CD4-positive, alpha-beta T cell treated with Interleukin-15 for 1 hour (primary cell): ENCODE results near the gene CHD9.
"Not testable (repeated sequence)": the region's sequence is repeated elsewhere in the genome, so short reads cannot be mapped to it uniquely, and the experiment has no call there.

Experiments used
- DNase-seq: peaks from one replicate; pipeline ENCODE4 v3.0.0-alpha.2; 2020

CHD9 gene

DNA sequence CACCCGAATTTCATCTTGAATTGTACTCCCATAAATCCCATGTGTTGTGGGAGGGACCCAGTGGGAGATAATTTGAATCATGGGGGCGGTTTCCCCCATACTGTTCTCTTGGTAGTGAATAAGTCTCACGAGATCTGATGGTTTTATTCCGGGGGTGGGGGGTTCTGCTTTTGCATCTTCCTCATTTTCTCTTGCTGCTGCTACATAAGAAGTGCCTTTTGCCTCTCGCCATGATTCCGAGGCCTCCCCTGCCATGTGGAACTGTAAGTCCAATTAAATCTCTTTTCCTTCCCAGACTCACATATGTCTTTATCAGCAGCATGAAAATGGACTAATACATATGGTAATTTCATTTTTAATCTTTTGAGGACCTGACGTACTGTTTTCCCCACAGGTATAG, 20.7 kb downstream of the CHD9 start:
- DNase-seq = not testable (repeated sequence)

- no peak for DNase-seq
Observed at GRCh38 chr16:53078247-53078646, 23.5 kb downstream of the CHD9 start.

DNA sequence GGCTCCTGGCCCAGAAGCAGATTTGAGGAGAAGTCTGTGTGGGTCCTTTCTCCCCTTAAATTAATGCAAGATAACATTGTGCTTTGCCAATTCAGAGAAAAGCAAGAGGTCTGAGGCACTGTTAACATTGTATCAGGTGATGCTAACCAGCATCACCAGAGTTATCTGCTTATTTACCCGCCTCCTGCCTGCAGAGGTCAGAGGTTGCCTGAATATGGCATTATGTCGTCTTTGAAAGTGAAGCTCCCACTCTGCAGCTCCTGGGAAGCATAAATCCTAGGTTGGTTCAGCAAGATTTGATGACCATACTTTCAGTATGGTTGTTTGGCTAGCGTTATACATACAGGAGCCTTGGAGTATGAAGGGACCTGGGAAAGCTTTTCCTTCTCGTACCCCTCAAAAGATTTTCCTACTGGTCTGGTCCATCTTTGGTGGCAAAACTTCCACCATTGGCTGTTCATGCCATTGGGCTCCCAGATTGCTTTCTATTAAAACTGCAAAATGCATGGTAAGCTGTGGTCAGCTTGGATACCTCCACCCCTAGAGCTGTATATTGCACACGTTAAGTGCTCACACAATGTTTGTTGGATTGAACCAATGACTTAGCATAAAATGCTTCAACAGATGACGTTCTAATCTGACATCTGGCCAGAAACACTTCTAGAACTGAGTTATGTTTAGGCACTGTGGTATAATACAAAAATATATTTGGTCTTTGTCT, 24.1 kb downstream of the CHD9 start:
- no peak for DNase-seq

- no peak for DNase-seq
Observed at GRCh38 chr16:53080345-53081031, 25.7 kb downstream of the CHD9 start.

DNA sequence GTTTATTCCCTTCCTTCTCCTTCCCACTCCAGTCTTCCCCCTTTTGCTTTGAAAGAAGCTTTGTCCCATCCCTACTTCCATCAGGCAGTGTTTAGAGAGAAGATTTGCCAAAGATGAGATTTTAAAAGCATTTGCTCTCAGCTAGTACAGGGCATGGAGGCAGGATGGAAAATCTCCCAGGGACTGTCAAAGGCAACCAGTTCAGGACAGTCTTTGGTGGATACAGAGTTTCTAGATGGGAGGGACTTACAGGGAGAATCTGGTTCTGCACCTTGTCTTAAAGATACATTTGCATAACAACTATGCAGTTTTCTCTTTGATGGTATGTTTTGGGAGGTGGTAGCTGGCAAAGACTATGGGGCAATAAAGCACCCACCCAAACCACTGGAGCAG, 26.2 kb downstream of the CHD9 start:
- no peak for DNase-seq

DNA sequence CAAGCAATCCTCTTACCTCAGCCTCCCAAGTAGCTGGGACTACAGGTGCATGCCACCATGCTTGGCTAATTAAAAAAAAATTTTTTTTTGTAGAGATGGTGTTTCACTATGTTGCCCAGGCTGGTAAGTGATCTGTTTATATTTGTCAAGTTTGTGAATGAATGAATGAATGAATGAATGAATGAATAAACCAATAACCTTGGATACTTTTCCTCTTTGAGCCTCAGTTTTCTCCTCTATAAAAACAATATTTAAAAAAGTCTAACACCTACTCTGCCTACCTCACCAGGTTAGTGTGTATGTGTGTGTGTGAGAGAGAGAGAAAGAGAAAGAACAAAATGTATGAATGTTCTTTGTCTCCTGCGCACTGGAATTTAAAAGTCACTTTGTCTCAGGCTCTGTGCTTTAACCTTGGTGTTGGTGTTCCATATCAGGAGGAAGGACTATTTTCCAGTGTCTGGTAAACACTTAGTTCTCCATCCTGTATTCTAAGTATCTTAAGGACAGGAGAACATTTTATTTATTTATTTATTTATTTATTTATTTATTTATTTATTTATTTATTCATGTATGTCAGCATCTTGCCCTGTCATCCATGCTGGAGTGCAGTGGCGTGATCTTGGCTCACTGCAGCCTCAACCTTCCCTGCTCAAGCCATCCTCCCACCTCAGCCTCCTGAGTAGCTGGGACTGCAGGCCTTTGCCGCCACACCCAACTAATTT, 27.1 kb downstream of the CHD9 start:
- DNase-seq = no peak

GRCh38 chr16:53082509-53082908, 27.7 kb downstream of the CHD9 start:
- DNase-seq = no peak

GRCh38 chr16:53083119-53083518, 28.3 kb downstream of the CHD9 start:
- DNase-seq = no peak

DNA sequence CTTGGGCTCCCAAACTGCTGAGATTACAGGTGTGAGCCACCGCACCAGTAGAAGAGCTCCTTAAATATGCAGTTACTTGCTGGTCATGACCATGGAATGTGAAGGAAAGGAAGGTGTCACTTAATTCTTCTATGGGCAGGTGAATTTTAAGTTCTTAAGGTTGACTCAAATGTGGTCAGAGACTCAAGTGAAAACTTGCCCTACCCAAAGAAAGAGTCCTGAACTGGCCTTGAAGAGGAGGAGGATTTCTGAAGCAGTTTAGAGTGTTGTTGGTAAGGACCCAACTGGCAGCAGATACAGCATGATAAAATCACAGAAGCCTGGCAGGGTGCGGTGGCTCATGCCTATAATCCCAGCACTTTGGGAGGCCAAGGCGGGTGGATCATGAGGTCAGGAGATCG, 29.4 kb downstream of the CHD9 start:
- no peak for DNase-seq

- DNase-seq = no peak
Observed at GRCh38 chr16:53084746-53085334, 30.0 kb downstream of the CHD9 start.

DNA sequence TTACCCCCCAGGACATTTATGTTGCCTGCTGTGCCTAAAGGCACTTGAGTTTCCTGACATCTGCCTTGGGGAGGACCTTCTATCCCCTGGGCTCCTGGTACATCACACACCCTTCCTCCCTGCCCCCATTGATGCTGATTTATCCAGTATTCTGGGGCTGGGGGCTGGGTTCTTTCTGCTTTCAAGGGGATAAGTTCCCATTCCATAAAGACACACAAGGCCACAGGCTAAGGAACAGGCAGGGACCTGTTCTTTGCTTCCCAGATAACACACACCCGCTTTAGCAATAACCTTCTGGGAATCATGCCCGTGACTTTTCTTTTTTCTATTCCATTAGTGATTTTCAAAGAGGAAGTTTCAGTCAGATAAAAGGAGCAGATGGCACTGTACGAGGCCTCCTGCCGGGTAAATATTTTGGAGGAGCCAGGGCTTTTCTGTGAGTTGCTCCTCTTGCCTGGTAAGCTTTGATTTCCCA, 30.6 kb downstream of the CHD9 start:
- no peak for DNase-seq

- DNase-seq = no peak
Observed at GRCh38 chr16:53085931-53086421, 31.2 kb downstream of the CHD9 start.

- no peak for DNase-seq
Observed at GRCh38 chr16:53087101-53087500, 32.3 kb downstream of the CHD9 start.

DNA sequence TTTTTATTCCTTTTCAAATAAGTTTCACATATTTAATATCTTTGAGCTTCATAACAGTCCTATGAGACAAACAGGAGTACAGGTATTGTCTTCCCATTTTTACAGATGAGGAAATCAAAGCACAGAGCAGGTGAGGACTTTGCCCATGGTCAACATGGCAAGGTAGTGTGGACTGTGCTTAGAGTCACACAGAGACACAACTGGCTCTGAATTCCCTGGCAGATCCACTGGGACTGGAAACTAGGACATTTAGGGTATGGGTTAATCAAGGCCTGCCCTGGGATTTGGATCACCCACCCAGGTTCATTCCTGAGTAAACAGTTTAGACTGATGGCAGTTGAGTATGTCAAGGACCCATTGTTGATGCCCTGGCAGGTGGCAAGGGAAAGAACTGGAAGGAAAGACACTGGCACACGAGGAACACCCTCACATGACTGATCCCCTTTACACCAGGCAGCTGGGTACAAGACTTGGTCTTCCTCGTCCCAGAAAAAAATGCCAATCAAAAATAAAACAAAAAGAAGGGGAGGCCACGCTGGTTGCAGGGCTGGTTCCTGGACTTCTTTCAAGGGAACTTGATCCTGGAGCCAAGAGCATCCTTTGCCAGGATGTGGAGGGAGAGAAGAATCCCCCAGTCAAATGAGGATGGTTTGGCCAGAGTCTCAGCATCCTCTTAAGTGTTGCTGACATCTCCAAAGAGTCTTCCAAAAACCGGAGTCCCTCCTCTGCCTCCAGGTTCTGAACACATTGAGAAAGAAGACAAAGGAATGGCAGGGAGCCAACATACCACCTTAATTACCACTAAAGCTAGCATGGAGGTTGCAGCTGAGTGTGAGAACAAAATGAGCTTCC, 34.9 kb downstream of the CHD9 start:
- DNase-seq = no peak

DNA sequence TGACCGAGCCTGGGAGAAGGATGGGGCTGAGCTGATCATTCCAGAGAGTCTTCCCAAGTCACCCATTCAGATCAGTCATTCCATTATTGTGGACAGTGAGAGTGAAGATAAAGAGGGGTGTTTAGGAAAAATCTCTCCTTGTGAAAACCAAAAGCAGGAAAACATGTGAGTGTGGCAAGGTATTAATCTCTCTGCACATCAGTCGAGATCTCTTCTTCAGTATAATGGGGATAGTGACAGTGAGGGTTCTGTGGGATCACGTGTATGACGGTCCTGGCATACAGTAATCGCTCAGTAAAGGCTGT, 35.4 kb downstream of the CHD9 start:
- DNase-seq = no peak

DNA sequence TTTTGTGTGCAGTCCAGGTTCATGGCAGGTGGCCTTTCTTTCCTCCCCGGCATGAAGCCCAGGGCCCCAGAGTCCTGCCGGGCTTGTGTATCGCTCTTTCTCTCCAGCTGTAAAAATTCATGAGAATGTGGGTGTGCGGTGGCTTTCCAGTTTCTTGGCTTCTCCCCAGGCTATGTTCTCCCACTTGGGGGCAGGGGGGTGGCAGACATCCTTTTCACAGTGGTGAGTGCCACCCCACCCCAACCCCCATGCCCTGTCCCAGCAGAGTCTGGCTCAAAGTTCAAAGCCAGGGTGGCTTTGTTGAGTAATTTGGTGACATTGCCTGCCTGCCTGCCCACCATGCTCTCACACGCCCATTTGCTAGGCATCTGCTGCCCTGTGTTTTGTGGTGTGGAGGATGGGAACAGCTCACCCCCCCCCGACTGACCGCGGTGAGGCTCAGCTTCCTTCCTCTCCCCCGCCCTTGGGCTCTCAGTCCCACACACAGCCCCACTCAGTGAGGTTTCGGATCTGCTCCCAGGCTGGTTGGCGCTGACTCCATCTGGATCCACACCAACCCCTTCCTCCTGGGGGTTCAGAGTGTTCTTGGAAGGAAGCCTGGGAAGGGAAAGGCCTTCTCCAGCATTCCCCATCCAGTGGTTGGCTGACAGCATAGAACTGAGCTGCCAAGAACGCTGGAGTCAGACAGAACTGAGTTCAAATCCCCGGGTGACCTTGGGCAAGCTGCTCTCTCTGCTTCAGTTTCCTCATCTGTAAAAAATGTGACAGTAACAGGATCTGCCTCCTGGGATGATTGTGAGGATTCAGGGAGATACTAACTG, 36.0 kb downstream of the CHD9 start:
- peak; percentile 38 for DNase-seq

DNA sequence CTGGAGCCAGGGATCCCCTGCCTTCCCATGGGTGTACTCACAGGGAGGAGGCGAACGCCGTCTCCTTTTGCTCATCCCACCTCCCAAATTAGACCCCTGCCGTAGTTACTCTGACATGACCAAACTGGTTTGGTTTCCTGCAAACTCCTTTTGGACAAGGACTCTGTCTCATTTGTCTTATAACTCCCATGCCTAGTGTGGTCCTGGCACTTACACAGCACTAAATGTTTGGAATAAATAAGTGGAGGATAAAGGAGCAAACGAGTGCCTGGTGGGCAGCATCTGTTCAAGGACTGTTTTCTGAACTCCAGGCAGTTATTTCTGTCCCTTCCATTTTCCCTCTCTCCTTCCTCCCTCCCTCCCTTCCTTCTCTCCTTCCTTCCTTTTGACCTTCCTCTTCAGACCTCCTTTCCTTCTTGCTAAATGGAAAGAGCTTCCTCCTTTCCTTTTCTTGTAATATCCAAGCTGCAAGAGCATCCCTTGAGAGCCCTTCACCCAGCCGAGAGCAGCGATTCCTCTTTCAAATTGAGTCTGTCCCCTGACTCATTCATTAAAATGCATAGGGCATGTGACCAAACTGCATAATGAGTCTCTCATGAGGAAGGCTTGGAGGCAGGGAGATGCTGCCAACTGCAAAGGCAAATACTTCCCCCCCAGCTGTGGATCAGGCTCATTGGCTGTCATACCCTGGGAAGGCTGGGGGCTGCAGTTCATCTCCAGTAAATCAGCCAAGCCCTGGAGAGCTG, 36.8 kb downstream of the CHD9 start:
- DNase-seq = peak; percentile 36

DNA sequence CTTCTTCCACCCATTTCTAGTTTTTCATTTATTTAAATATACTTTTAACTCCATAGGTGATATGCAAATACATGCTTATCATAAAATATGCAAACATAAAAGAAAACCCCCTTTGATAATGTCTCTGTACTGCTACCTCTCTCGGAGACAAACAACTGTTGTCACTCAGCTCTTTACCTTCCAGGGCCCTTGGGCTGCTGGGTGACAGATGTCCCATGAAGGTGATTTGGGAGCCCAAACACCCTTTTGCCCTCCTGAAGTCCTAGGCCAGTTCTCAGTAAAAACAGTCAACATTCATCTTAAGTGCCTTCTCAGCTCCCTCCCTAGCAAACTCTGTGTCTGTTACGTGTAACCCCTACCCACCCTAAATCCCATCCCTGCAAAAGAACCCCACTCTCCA, 37.5 kb downstream of the CHD9 start:
- no peak for DNase-seq

GRCh38 chr16:53093162-53093744, 38.5 kb downstream of the CHD9 start:
- no peak for DNase-seq

- peak; percentile 50 for DNase-seq
Observed at GRCh38 chr16:53094013-53094630, 39.3 kb downstream of the CHD9 start.
